Vagina (tissue), 2 donors: ENCODE data around the gene LAMC3. TPM values are rescaled to one million over a fixed set of nuclear protein-coding genes. Genes with fewer than 3 reads are reported as not detected.

ENCODE experiments used
- DNase-seq, 2 donors: peaks; one replicate each; pipeline ENCODE4 v3.0.0-alpha.2; 2017; ENCODE audit errors: extremely low spot score in 2 of 2
- H3K27ac ChIP-seq: fragments of 200-600 bp; sonication (generic); one replicate; pipeline ENCODE4 v1.5.1; 2019
- H3K27me3 ChIP-seq: fragments of 200-600 bp; sonication (generic); one replicate; pipeline ENCODE4 v1.5.1; 2019
- H3K36me3 ChIP-seq, 2 donors: fragments of 200-600 bp; sonication (generic); one replicate each; pipeline ENCODE4 v1.5.1; 2017 to 2019
- H3K4me1 ChIP-seq: fragments of 200-600 bp; sonication (generic); one replicate; pipeline ENCODE4 v1.5.1; 2019
- H3K4me3 ChIP-seq, 2 donors: fragments of 200-600 bp; sonication (generic); 1 replicate in 1 of 2; 2 replicates in 1 of 2; pipeline ENCODE4 v1.5.1; 2016 to 2019
- H3K9me3 ChIP-seq: fragments of 200-600 bp; sonication (generic); one replicate; pipeline ENCODE4 v1.5.1; 2019
- CTCF ChIP-seq, 3 experiments: fragments of 450-650 bp in 2 of 3; fragments of 200-600 bp in 1 of 3; sonication (generic) in 1 of 3; IDR thresholded peaks; one replicate each; pipeline ENCODE4 v1.5.1; 2017 to 2019; ENCODE audit warnings: antibody characterized with exemption in 3 of 3, mild to moderate bottlenecking in 2 of 3, moderate library complexity in 2 of 3
- POLR2A ChIP-seq, 2 donors: fragments of 450-650 bp; IDR thresholded peaks; one replicate each; pipeline ENCODE4 v1.6.1; 2017; ENCODE audit warnings: antibody characterized with exemption in 2 of 2, mild to moderate bottlenecking in 2 of 2, moderate library complexity in 2 of 2
- POLR2AphosphoS5 ChIP-seq, 2 donors: sonication (generic); formaldehyde crosslinking; IDR thresholded peaks; one replicate each; pipeline ENCODE4 v1.9.0; 2017; ENCODE audit warnings: antibody characterized with exemption in 2 of 2, mild to moderate bottlenecking in 2 of 2, low read depth in 1 of 2; ENCODE audit not compliant: insufficient read depth in 1 of 2
- intact Hi-C: fragments of 100-400 bp; cut with DNase I; formaldehyde crosslinking; loops from one replicate; pipeline ENCODE4 v1.15.1; 2023
- total RNA-seq: library from RNA; depleted of rRNA; stranded (reverse); fragments of >200 nt; gene quantifications from one replicate; pipeline ENCODE4 v1.2.3, GENCODE V29; 2016

The LAMC3 gene
- total RNA-seq, 1 donor from 2014 or later, result 13.3 TPM

GRCh38 chr9:131094015-131094414, 85.0 kb downstream of the LAMC3 start:
- no peak overlapping the region for H3K4me3 ChIP-seq
- no peaks in the 10 kb centered on the region for H3K9me3 ChIP-seq
- intact Hi-C loops, result no loop called here
- no peak for DNase-seq
- no peak overlapping the region for H3K27ac ChIP-seq
- no peaks in the 10 kb centered on the region for H3K27me3 ChIP-seq
- no peak for TF ChIP-seq POLR2A (IDR thresholded peaks at IDR 0.05)
- no peak for TF ChIP-seq CTCF (IDR thresholded peaks at IDR 0.05)
- TF ChIP-seq POLR2AphosphoS5 (IDR thresholded peaks at IDR 0.05; ENCODE audit: insufficient read depth in 1 of 2, low read depth in 1 of 2), result no peak
- H3K4me1 ChIP-seq, result peaks cover 27% of the 10 kb centered on the region
- no peaks in the 10 kb centered on the region for H3K36me3 ChIP-seq

GRCh38 chr9:131094622-131095021, 85.6 kb downstream of the LAMC3 start:
- intact Hi-C loops, result no loop called here
- Histone ChIP-seq H3K36me3 (no peaks in the 10 kb centered on the region), H3K27me3 (no peaks in the 10 kb centered on the region), H3K9me3 (no peaks in the 10 kb centered on the region), H3K27ac (no peak overlapping the region), H3K4me3 (no peak overlapping the region), H3K4me1 (peaks cover 27% of the 10 kb centered on the region)
- TF ChIP-seq POLR2AphosphoS5 (IDR thresholded peaks at IDR 0.05; ENCODE audit: insufficient read depth in 1 of 2, low read depth in 1 of 2) (peak in 1 of 2 donors; percentile 57), POLR2A (IDR thresholded peaks at IDR 0.05) (no peak)
- no peak for DNase-seq

GRCh38 chr9:131095666-131096268, 86.8 kb downstream of the LAMC3 start:
- intact Hi-C loops, result no loop called here
- H3K4me3 ChIP-seq, result peak overlapping the region; percentile 50 to 62
- no peak overlapping the region for H3K27ac ChIP-seq
- no peaks in the 10 kb centered on the region for H3K27me3 ChIP-seq
- DNase-seq, result no peak
- H3K36me3 ChIP-seq, result no peaks in the 10 kb centered on the region
- H3K9me3 ChIP-seq, result no peaks in the 10 kb centered on the region
- TF ChIP-seq POLR2A (IDR thresholded peaks at IDR 0.05) (no peak), CTCF (IDR thresholded peaks at IDR 0.05) (no peak), POLR2AphosphoS5 (IDR thresholded peaks at IDR 0.05; ENCODE audit: insufficient read depth in 1 of 2, low read depth in 1 of 2) (no peak)
- peaks cover 27% of the 10 kb centered on the region for H3K4me1 ChIP-seq

GRCh38 chr9:131096269-131097125, 87.5 kb downstream of the LAMC3 start, which contains the start of gene AIF1L:
Gene AIF1L (plus strand): TSS chr9:131096531. CDS start chr9:131096630, 99 bp downstream.
- intact Hi-C loops, result no loop called here
- no peaks in the 10 kb centered on the region for H3K27me3 ChIP-seq
- H3K4me1 ChIP-seq, result peaks cover 27% of the 10 kb centered on the region
- H3K9me3 ChIP-seq, result no peaks in the 10 kb centered on the region
- H3K27ac ChIP-seq, result peak within 1 kb of the TSS; percentile 63
- H3K36me3 ChIP-seq, result no peaks in the 10 kb centered on the region
- peak within 1 kb of the TSS; percentile 50 to 62 for H3K4me3 ChIP-seq
- DNase-seq, result no peak
- TF ChIP-seq CTCF (IDR thresholded peaks at IDR 0.05) (no peak), POLR2AphosphoS5 (IDR thresholded peaks at IDR 0.05; ENCODE audit: insufficient read depth in 1 of 2, low read depth in 1 of 2) (peak in 1 of 2 donors; percentile 12)

- H3K9me3 ChIP-seq, result no peaks in the 10 kb centered on the region
- DNase-seq, result no peak
- H3K4me3 ChIP-seq, result peak overlapping the region; percentile 50 to 62
- intact Hi-C loops, result no loop called here
- no peaks in the 10 kb centered on the region for H3K36me3 ChIP-seq
- peaks cover 27% of the 10 kb centered on the region for H3K4me1 ChIP-seq
- H3K27ac ChIP-seq, result peak overlapping the region; percentile 63
- no peak for TF ChIP-seq CTCF (IDR thresholded peaks at IDR 0.05)
- no peak for TF ChIP-seq POLR2A (IDR thresholded peaks at IDR 0.05)
- no peak for TF ChIP-seq POLR2AphosphoS5 (IDR thresholded peaks at IDR 0.05; ENCODE audit: insufficient read depth in 1 of 2, low read depth in 1 of 2)
- no peaks in the 10 kb centered on the region for H3K27me3 ChIP-seq
Observed at GRCh38 chr9:131097126-131097947, 88.4 kb downstream of the LAMC3 start.
